Measurements from ENCODE around the gene POLR3A. TPM values are rescaled to one million over a fixed set of nuclear protein-coding genes. Genes with fewer than 3 reads are reported as not detected.

Gene POLR3A
- total and polyA plus RNA-seq, 2 donors (not counting 1 experiment from before 2014, with no cell fraction given) = 5.4 to 18.4 TPM

GRCh38 chr10:78045856-78046255 is 16.5 kb upstream of the POLR3A start:
- H2AFZ ChIP-seq (ENCODE audit: insufficient read depth, low read depth, low read length, poor library complexity, severe bottlenecking) = no peak overlapping the region
- DNase-seq = no peak
- no peaks in the 10 kb centered on the region for H3K27me3 ChIP-seq (replicated peaks in 1 of 4; ENCODE audit: control extremely low read depth in 1 of 4, control insufficient read depth in 3 of 4, insufficient read depth in 4 of 4, low read length in 3 of 4)
- TF ChIP-seq EZH2 (IDR thresholded peaks at IDR 0.05; ENCODE audit: borderline replicate concordance, insufficient read depth, low read depth, low read length, poor library complexity, severe bottlenecking) = no peak
- no peak for TF ChIP-seq CTCF (IDR thresholded peaks at IDR 0.05)
- ChIA-PET POLR2A (no interaction called here), CTCF (interaction anchor here (0.5 to 8.0 kb wide), 17 partner anchors 9 to 1157 kb away, joined by 3 to 148 read pairs (median 8); partner anchors contain the start of gene RPS24)
- peaks cover 5% of the 10 kb centered on the region for H3K79me2 ChIP-seq (ENCODE audit: control insufficient read depth, insufficient read depth, low read length)
- H3K9ac ChIP-seq (ENCODE audit: low read length) = no peak overlapping the region
- Mint-ChIP-seq H3K27me3 (no peaks in the 10 kb centered on the region), H3K27ac (peak overlapping the region; percentile 11), H3K9me3 (ENCODE audit: insufficient read depth) (no peaks in the 10 kb centered on the region), H3K4me3 (no peak overlapping the region), H3K4me1 (peaks cover 24% of the 10 kb centered on the region)
- 90% methylated on average over 7 of the region's 8 CpGs for WGBS (ENCODE audit: insufficient coverage)
- H3K36me3 ChIP-seq (replicated peaks in 1 of 2; ENCODE audit: control extremely low read depth in 1 of 2, control insufficient read depth in 1 of 2, extremely low read depth in 1 of 2, insufficient read depth in 2 of 2, low read length in 1 of 2) = peaks cover 0 to 17% of the 10 kb centered on the region in 2 experiments
- peaks cover 0 to 17% of the 10 kb centered on the region in 2 donors for H3K4me1 ChIP-seq (ENCODE audit: control insufficient read depth in 2 of 2, insufficient read depth in 2 of 2, low read length in 2 of 2)
- H3K27ac ChIP-seq (ENCODE audit: low read length in 2 of 2) = no peak overlapping the region
- intact Hi-C loops (cut with micrococcal nuclease) = loop anchor here (5.0 kb wide), 1 partner anchor 256 kb away; no protein-coding TSS in a partner anchor
- no peak for ATAC-seq (ENCODE audit: low read depth)
- peaks cover 25% of the 10 kb centered on the region for H4K20me1 ChIP-seq (ENCODE audit: control insufficient read depth, insufficient read depth, low read length, poor library complexity, severe bottlenecking)
- no peak overlapping the region for H3K4me3 ChIP-seq (ENCODE audit: control extremely low read depth in 1 of 5, extremely low read depth in 1 of 5, insufficient read depth in 1 of 5, low read depth in 2 of 5, low read length in 4 of 5)
- H3K9me3 ChIP-seq (ENCODE audit: control extremely low read depth in 1 of 3, control insufficient read depth in 2 of 3, insufficient read depth in 1 of 3, low read length in 2 of 3) = no peaks in the 10 kb centered on the region
- no peak overlapping the region for H3K4me2 ChIP-seq (replicated peaks; ENCODE audit: low read depth, low read length, poor library complexity, severe bottlenecking)

GRCh38 chr10:78045237-78045636 is 15.9 kb upstream of the POLR3A start:
- POLR2A ChIA-PET = no interaction called here

More at GRCh38 chr10:78045237-78045636, 15.9 kb upstream of the POLR3A start:
- WGBS (ENCODE audit: insufficient coverage) = 62% methylated on average over 8 of the region's 10 CpGs
- H3K79me2 ChIP-seq (ENCODE audit: control insufficient read depth, insufficient read depth, low read length) = peaks cover 5% of the 10 kb centered on the region
- H3K36me3 ChIP-seq (replicated peaks in 1 of 2; ENCODE audit: control extremely low read depth in 1 of 2, control insufficient read depth in 1 of 2, extremely low read depth in 1 of 2, insufficient read depth in 2 of 2, low read length in 1 of 2) = peaks cover under 1 to 23% of the 10 kb centered on the region in 2 experiments
- intact Hi-C loops (cut with micrococcal nuclease) = loop anchor here (5.0 kb wide), 1 partner anchor 257 kb away; no protein-coding TSS in a partner anchor
- ATAC-seq (ENCODE audit: low read depth) (peak; percentile 62), DNase-seq (peak; percentile 45)
- CTCF ChIA-PET = interaction anchor here (0.5 to 8.0 kb wide), 6 partner anchors 9 to 1158 kb away, joined by 5 to 148 read pairs (median 24); no protein-coding TSS in a partner anchor
- H3K4me3 ChIP-seq (ENCODE audit: control extremely low read depth in 1 of 5, extremely low read depth in 1 of 5, insufficient read depth in 1 of 5, low read depth in 2 of 5, low read length in 4 of 5) = no peak overlapping the region
- Mint-ChIP-seq H3K4me1 (peaks cover 24% of the 10 kb centered on the region), H3K27ac (peak overlapping the region; percentile 42), H3K4me3 (no peak overlapping the region), H3K9me3 (ENCODE audit: insufficient read depth) (no peaks in the 10 kb centered on the region), H3K27me3 (no peaks in the 10 kb centered on the region)
- no peak overlapping the region for H2AFZ ChIP-seq (ENCODE audit: insufficient read depth, low read depth, low read length, poor library complexity, severe bottlenecking)
- no peak overlapping the region for H3K9ac ChIP-seq (ENCODE audit: low read length)
- no peak for TF ChIP-seq EZH2 (IDR thresholded peaks at IDR 0.05; ENCODE audit: borderline replicate concordance, insufficient read depth, low read depth, low read length, poor library complexity, severe bottlenecking)
- no peak for TF ChIP-seq CTCF (IDR thresholded peaks at IDR 0.05)
- no peaks in the 10 kb centered on the region for H3K9me3 ChIP-seq (ENCODE audit: control extremely low read depth in 1 of 3, control insufficient read depth in 2 of 3, insufficient read depth in 1 of 3, low read length in 2 of 3)
- H3K27me3 ChIP-seq (replicated peaks in 1 of 4; ENCODE audit: control extremely low read depth in 1 of 4, control insufficient read depth in 3 of 4, insufficient read depth in 4 of 4, low read length in 3 of 4) = no peaks in the 10 kb centered on the region
- no peak overlapping the region for H3K27ac ChIP-seq (ENCODE audit: low read length in 2 of 2)
- H3K4me1 ChIP-seq (ENCODE audit: control insufficient read depth in 2 of 2, insufficient read depth in 2 of 2, low read length in 2 of 2) = peaks cover 0 to 17% of the 10 kb centered on the region in 2 donors
- H4K20me1 ChIP-seq (ENCODE audit: control insufficient read depth, insufficient read depth, low read length, poor library complexity, severe bottlenecking) = peaks cover 29% of the 10 kb centered on the region
- H3K4me2 ChIP-seq (replicated peaks; ENCODE audit: low read depth, low read length, poor library complexity, severe bottlenecking) = no peak overlapping the region

Measured in B cell (primary cell).